ENCODE data around the gene RAB42.
A peak's percentile ranks its signal among the peaks of the same experiment; 100 is the strongest.

Gene RAB42

GRCh38 chr1:28602536-28603439 is 10.7 kb downstream of the RAB42 start:
- Mint-ChIP-seq H3K4me1 (peaks cover 11% of the 10 kb centered on the region), H3K27ac (peak overlapping the region in 1 of 2 donors; percentile 12), H3K4me3 (no peak overlapping the region), H3K9me3 (no peaks in the 10 kb centered on the region), H3K27me3 (no peaks in the 10 kb centered on the region)
- ATAC-seq (no peak), DNase-seq (peak in 1 of 2 donors; percentile 31)

DNA sequence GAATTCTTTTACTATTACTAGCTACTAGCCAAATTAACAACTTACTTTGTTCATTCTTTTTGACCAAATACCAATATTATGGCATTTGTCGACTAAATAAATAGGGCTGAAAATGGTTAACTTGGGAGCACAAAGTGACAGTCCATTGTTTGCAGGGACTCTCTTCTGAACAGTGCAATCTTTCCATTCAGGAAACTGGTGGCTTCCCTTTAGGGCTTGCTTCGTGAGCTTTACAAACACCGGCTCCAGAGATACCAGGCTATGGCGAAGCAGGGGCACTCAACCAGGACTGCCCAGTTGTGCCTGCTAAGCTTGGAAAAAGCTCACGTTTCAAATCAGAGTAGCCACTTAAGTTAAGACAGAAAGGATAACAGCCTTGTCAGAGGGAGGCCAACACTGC is 12.3 kb downstream of the RAB42 start:
- H3K27me3 Mint-ChIP-seq, result no peaks in the 10 kb centered on the region
- DNase-seq (no peak), ATAC-seq (no peak)
- H3K27ac Mint-ChIP-seq, result no peak overlapping the region
- H3K4me1 Mint-ChIP-seq, result peaks cover 11% of the 10 kb centered on the region
- no peak overlapping the region for H3K4me3 Mint-ChIP-seq
- no peaks in the 10 kb centered on the region for H3K9me3 Mint-ChIP-seq

DNA sequence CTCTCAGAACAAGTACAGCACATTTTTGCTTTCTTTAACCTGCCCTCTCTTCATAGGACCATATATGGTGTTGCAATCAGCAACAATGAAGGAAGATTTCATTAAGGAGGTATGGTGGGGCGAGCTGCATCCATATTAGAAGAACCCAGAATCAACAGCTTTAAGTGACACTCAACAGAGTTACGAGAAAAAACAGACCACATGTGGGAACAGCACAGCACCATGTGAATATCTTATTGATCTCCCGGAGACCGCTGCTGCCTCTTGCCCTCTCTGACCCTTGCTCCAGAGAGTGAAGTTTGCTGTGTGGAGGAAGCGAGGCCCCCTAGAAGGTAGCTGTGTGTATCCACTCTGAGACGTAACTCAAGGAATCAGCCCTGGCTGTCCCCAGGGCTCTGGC is 12.9 kb downstream of the RAB42 start:
- Mint-ChIP-seq H3K9me3 (no peaks in the 10 kb centered on the region), H3K27me3 (no peaks in the 10 kb centered on the region), H3K4me1 (peaks cover 11% of the 10 kb centered on the region), H3K27ac (no peak overlapping the region), H3K4me3 (no peak overlapping the region)
- ATAC-seq (no peak), DNase-seq (no peak)

DNA sequence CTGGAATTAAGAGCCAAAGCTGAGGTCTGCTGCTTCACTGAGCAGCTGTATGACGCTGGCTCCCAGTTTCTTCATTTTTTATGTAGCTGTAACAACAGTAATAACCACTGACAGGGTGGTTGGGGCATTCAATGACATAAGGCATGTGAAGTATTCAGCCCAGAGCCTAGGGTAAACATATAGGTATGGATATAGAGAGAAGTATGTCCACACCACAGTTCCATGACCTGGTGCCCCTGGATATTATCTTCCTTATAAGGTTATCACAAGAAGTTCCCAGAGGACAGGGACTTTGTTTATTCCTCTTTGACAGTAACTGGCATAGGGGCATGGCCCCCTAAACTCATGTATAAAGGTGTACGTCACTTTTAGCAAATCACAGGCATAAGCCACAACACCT is 14.7 kb downstream of the RAB42 start:
- Mint-ChIP-seq H3K27ac (no peak overlapping the region), H3K4me1 (peaks cover 6% of the 10 kb centered on the region), H3K9me3 (no peaks in the 10 kb centered on the region), H3K4me3 (no peak overlapping the region), H3K27me3 (no peaks in the 10 kb centered on the region)
- ATAC-seq (no peak), DNase-seq (no peak)

- Mint-ChIP-seq H3K4me1 (no peaks in the 10 kb centered on the region), H3K9me3 (no peaks in the 10 kb centered on the region), H3K4me3 (no peak overlapping the region), H3K27ac (peak overlapping the region in 1 of 2 donors; percentile 31), H3K27me3 (no peaks in the 10 kb centered on the region)
- no peak for ATAC-seq
- no peak for DNase-seq
Measured at GRCh38 chr1:28613175-28613574, 21.1 kb downstream of the RAB42 start.

- no peaks in the 10 kb centered on the region for H3K9me3 Mint-ChIP-seq
- H3K27me3 Mint-ChIP-seq, result no peaks in the 10 kb centered on the region
- DNase-seq (no peak), ATAC-seq (no peak)
- H3K4me3 Mint-ChIP-seq, result no peak overlapping the region
- no peak overlapping the region for H3K27ac Mint-ChIP-seq
- H3K4me1 Mint-ChIP-seq, result peaks cover 18% of the 10 kb centered on the region
Measured at GRCh38 chr1:28631713-28632112, 39.6 kb downstream of the RAB42 start.

- Mint-ChIP-seq H3K4me3 (no peak overlapping the region), H3K9me3 (no peaks in the 10 kb centered on the region), H3K27me3 (no peaks in the 10 kb centered on the region), H3K4me1 (peaks cover 18% of the 10 kb centered on the region), H3K27ac (no peak overlapping the region)
- DNase-seq (no peak), ATAC-seq (no peak)
Measured at GRCh38 chr1:28632560-28632959, 40.5 kb downstream of the RAB42 start.

DNA sequence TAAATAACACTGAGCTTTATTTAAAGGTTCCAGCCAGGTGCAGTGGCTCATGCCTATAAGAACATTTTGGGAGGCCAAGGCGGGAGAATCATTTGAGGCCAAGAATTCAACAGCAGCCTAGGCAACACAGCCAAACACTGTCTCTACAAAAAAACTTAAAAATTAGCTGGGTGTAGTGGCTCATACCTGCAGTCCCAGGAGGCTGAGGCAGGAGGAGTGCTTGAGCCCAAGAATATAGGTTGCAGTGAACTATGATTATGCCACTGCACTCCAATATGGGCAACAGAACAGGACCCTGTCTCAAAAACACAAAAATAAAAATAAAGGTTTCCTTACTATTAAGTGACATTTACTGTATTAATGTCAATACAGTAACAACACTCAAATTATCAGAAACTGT is 48.7 kb downstream of the RAB42 start:
- Mint-ChIP-seq H3K27ac (no peak overlapping the region), H3K27me3 (no peaks in the 10 kb centered on the region)
- peak in 1 of 2 donors; percentile 36 for DNase-seq

GRCh38 chr1:28642056-28642846 is 50.2 kb downstream of the RAB42 start:
- peak overlapping the region; percentile 98 to 100 for H3K27ac Mint-ChIP-seq
- H3K9me3 Mint-ChIP-seq, result no peaks in the 10 kb centered on the region
- H3K27me3 Mint-ChIP-seq, result no peaks in the 10 kb centered on the region
- DNase-seq (no peak), ATAC-seq (peak; percentile 32)
- peak overlapping the region; percentile 93 to 98 for H3K4me3 Mint-ChIP-seq
- peaks cover 60% of the 10 kb centered on the region for H3K4me1 Mint-ChIP-seq

More for the DNA sequence above, 48.7 kb downstream of the RAB42 start:
- H3K9me3 Mint-ChIP-seq, result no peaks in the 10 kb centered on the region
- ATAC-seq, result no peak
- peaks cover 61% of the 10 kb centered on the region for H3K4me1 Mint-ChIP-seq
- H3K4me3 Mint-ChIP-seq, result peak overlapping the region; percentile 93 to 98

DNA sequence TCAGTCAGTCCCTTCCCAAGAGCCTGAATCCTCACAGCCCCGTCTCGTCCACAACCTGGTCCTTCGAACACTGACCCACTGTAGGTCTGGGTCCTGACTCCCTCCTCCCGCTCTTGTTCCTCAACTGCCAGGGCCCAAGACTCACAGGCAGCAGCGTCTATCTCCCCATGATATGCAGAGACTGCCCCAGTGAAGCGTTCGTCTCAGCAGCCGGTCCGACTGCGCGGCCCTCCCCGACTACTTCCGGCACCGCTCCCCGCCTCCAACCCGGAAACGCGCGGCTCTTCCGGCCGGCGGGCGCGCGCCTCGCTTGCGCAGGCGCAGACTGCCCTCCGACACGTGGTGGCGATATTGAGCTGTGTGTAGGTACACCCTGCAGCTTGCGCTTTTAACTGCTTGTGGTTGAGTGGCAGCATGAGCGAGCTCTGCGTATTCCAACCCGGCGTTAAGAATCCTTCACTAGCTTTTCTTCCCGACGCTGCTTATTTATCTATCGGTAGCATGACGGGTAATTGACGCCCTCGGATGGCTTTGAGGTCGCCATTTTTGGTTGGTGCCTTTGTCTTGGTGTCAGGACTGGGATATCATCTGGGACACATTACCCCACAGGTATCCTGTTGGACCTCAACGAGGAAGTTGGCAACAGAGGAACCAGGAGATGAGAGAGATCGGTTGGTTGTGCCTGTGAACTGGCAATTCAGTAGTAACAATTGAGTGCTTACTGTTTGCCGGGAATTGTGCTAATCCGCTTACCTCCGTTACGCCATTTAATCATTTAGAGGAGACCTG is 51.0 kb downstream of the RAB42 start, which contains the start of gene TAF12:
TAF12 (minus strand) TSS at position 221 of the 789 bp plus-strand sequence. CDS start 20,986 bp downstream, outside the sequence.
- Mint-ChIP-seq H3K9me3 (no peaks in the 10 kb centered on the region), H3K4me1 (peaks cover 68% of the 10 kb centered on the region), H3K4me3 (peak within 1 kb of the TSS; percentile 93 to 98), H3K27me3 (no peaks in the 10 kb centered on the region), H3K27ac (peak within 1 kb of the TSS; percentile 98 to 100)
- DNase-seq (peak; percentile 85 to 91), ATAC-seq (peak; percentile 93)

GRCh38 chr1:28644494-28644893 is 52.4 kb downstream of the RAB42 start:
- DNase-seq, result no peak
- Mint-ChIP-seq H3K9me3 (no peaks in the 10 kb centered on the region), H3K4me3 (peak overlapping the region; percentile 93 to 98), H3K27me3 (no peaks in the 10 kb centered on the region), H3K4me1 (peaks cover 81% of the 10 kb centered on the region), H3K27ac (peak overlapping the region in 1 of 2 donors; percentile 100)
- ATAC-seq, result no peak
